ENCODE results near the gene IKZF1.

DNA sequence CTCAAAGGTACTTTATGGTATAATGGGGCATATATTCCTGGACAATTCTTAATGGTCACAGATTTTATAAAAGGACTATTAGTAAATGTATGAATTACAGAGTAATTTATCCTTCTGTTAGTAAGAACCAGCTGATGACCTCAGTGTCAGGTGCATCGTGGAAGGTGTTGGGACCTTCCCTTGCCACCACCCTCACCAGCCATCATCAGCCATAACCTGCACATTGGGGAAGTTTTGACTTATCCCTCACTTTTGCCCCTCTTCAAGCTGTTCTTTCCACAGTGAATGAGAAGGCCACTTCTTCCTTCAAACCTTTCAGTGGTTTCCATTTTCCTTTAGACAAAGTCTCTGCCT, 93.4 kb downstream of the IKZF1 start:
- TF ChIP-seq, protein P1, sequence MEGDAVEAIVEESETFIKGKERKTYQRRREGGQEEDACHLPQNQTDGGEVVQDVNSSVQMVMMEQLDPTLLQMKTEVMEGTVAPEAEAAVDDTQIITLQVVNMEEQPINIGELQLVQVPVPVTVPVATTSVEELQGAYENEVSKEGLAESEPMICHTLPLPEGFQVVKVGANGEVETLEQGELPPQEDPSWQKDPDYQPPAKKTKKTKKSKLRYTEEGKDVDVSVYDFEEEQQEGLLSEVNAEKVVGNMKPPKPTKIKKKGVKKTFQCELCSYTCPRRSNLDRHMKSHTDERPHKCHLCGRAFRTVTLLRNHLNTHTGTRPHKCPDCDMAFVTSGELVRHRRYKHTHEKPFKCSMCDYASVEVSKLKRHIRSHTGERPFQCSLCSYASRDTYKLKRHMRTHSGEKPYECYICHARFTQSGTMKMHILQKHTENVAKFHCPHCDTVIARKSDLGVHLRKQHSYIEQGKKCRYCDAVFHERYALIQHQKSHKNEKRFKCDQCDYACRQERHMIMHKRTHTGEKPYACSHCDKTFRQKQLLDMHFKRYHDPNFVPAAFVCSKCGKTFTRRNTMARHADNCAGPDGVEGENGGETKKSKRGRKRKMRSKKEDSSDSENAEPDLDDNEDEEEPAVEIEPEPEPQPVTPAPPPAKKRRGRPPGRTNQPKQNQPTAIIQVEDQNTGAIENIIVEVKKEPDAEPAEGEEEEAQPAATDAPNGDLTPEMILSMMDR (IDR thresholded peaks at IDR 0.05 in 8 of 11, conservative IDR thresholded peaks at IDR 0.05 in 3 of 11): no peak
- no peak for TF ChIP-seq POLR2AphosphoS5 (IDR thresholded peaks at IDR 0.05)
- no peak for TF ChIP-seq POLR2A (IDR thresholded peaks at IDR 0.05)
